GM12875 (cell line): Measurements from ENCODE around the gene TALDO1.

ENCODE experiments used
- H3K4me3 ChIP-seq: one replicate; pipeline ENCODE4 v1.5.1; 2011; ENCODE audit warnings: low read depth, low read length, control low read depth
- CTCF ChIP-seq: IDR thresholded peaks from 2 replicates; pipeline ENCODE4 v1.5.1; 2011; ENCODE audit warnings: low read depth, mild to moderate bottlenecking, control low read depth, inconsistent platforms, low read length, moderate library complexity, borderline replicate concordance; ENCODE audit not compliant: insufficient read depth

TALDO1 gene

DNA sequence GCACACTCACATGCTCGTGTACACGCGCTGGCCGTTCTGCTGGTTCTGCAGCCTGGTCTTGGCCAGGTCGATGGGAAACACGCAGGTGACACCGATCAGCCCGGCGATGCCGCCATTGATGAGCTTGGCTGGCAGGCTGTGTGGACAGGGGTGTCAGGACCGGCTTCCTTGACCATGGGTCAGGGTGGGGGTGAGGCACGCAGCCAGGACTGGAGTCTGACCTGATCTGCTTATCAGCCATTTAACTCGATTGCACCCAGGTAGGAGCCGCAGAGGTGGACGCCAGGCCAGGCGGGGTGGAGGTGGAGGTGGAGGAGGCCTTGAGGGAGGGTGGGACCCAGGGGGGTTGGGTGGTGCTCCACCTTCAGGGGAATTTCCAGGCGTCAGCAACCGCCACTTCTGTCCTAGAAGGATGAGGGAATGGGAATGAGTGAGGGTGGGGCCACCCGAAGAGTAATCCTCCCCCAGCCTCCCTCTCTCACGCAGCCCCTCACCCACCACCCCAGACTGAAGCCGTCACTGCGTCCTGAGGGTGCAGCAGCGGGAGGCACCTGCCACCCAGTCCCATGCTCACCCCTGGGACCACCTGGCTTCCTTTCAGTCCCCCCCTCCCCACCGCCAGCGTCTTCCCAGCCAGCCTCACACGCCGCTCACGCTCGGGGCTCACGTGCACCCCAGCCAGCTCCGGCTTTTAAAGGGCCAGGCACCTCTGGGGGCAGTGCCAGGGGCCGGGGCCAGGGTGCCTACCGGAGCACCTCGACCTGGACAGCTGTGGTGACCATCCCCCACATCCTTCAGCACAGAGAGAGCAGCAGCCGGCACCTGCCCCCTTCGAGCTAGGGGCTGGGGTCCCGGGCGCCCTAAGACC is 47.7 kb downstream of the TALDO1 start:
- peak overlapping the region; percentile 83 for H3K4me3 ChIP-seq
- TF ChIP-seq CTCF, result no peak

DNA sequence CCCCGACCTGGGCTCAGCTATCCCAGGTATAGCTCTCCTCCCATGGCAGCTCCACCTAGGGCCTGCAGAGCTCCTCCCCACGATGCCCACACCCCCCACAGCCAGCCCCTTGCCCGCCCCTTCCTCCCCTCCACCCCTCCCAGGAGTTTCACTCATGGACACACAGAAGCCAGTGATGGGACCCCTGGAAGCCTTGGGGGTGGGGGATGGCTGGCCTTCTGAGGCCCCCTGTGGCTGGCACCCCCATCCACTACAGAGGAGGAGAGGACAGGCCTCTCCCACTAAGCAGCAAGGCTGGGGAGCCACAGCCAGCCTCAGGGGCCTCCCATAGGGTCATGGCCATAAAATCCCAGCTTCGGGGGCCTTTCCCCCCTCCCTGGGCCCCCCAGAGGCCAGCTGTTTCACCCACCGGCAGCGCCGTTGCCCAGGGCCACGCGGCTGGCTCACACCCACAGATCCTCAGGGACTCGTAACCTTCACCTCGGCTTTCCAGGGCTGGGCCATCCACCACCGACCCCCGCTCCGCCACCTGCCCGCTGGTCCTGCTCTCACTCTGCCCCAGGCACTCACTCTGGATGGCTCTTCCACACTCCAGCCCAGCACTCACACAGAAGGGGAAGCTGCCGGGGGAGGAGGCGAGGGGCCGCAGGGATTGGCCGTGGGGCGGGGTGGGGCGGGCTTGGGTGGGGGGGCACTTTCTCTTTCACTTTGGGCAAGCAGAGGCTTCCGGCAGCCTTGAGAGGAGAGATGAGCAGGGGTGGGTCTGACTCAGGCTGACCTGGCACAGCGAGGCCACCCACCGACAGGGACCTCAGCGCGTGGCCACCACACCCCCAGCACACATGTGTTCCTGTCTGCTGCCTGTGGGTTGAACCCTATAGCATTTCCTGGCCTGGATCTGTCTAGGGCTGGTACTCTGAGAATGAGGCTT is 48.6 kb downstream of the TALDO1 start:
- no peak for TF ChIP-seq CTCF
- peak overlapping the region; percentile 83 for H3K4me3 ChIP-seq

GRCh38 chr11:796565-797295 is 49.5 kb downstream of the TALDO1 start:
- peak overlapping the region; percentile 83 for H3K4me3 ChIP-seq
- no peak for TF ChIP-seq CTCF

- H3K4me3 ChIP-seq, result peak overlapping the region; percentile 83
- no peak for TF ChIP-seq CTCF
These were observed 50.2 kb downstream of the TALDO1 start for GRCh38 chr11:797296-798092.

GRCh38 chr11:798093-798713 is 50.9 kb downstream of the TALDO1 start, which contains the start of gene SLC25A22:
TSS of gene SLC25A22 (minus strand) at chr11:798281. CDS start at chr11:795006, 3,275 bp downstream.
- TF ChIP-seq CTCF, result peak; percentile 86
- H3K4me3 ChIP-seq, result peak within 1 kb of the TSS; percentile 83
